Stomach (tissue), 9 donors: ENCODE results near the gene GC. TPM values are rescaled to one million over a fixed set of nuclear protein-coding genes. Genes with fewer than 3 reads are reported as not detected.

Experiments used
- DNase-seq, 2 donors: peaks; one replicate each; pipeline versions ENCODE4 v3.0.0 to v3.0.0-alpha.2; 2013 to 2019
- H3K27ac ChIP-seq, 5 donors: fragments of 200-600 bp in 4 of 5; sonication (generic) in 4 of 5; one replicate each; pipeline ENCODE4 v1.5.1; 2013 to 2019; ENCODE audit warnings: mild to moderate bottlenecking in 1 of 5, moderate library complexity in 1 of 5
- H3K27me3 ChIP-seq, 3 donors: fragments of 200-600 bp; sonication (generic); one replicate each; pipeline ENCODE4 v1.5.1; 2017 to 2019; ENCODE audit warnings: mixed run types in 1 of 3
- H3K36me3 ChIP-seq, 4 donors: fragments of 200-600 bp; sonication (generic); 1 replicate in 3 of 4; 2 replicates in 1 of 4; pipeline ENCODE4 v1.5.1; 2016 to 2019
- H3K4me1 ChIP-seq, 4 donors: fragments of 200-600 bp; sonication (generic); one replicate each; pipeline ENCODE4 v1.5.1; 2016 to 2019
- H3K4me3 ChIP-seq, 4 donors: fragments of 200-600 bp; sonication (generic) in 3 of 4; one replicate each; pipeline ENCODE4 v1.5.1; 2016 to 2019; ENCODE audit warnings: mild to moderate bottlenecking in 1 of 4
- H3K9me3 ChIP-seq, 4 donors: fragments of 200-600 bp; sonication (generic); one replicate each; pipeline ENCODE4 v1.5.1; 2016 to 2019
- CTCF ChIP-seq, 7 experiments: fragments of 450-650 bp in 4 of 7; fragments of 200-600 bp in 3 of 7; sonication (generic) in 3 of 7; IDR thresholded peaks; one replicate each; pipeline ENCODE4 v1.5.1; 2016 to 2019; ENCODE audit warnings: antibody characterized with exemption in 7 of 7, control low read depth in 2 of 7, mild to moderate bottlenecking in 1 of 7
- EP300 ChIP-seq: sonication (generic); formaldehyde crosslinking; IDR thresholded peaks from one replicate; pipeline ENCODE4 v1.6.1; 2017; ENCODE audit warnings: antibody characterized with exemption
- POLR2A ChIP-seq, 4 donors: fragments of 450-650 bp; IDR thresholded peaks; one replicate each; pipeline ENCODE4 v1.6.1; 2016; ENCODE audit warnings: antibody characterized with exemption in 4 of 4, control low read depth in 2 of 4, mild to moderate bottlenecking in 1 of 4, moderate library complexity in 1 of 4
- POLR2AphosphoS5 ChIP-seq, 3 donors: sonication (generic); formaldehyde crosslinking; IDR thresholded peaks; one replicate each; pipeline ENCODE4 v1.6.1; 2016; ENCODE audit warnings: antibody characterized with exemption in 3 of 3
- WGBS, 5 donors: extraction: QIAGEN DNeasy Blood & Tissue Kit in 3 of 5; methylation state at CpG; one replicate each; pipeline versions ENCODE4 v1.1.5 to v1.1.7; 2013 to 2018; 5-methylcytosine and 5-hydroxymethylcytosine counted together
- intact Hi-C: fragments of 100-400 bp; cut with DNase I; formaldehyde crosslinking; loops from one replicate; pipeline ENCODE4 v1.15.1; 2023; ENCODE audit warnings: low total_unique reads
- polyA plus RNA-seq, 3 donors: library from polyadenylated mRNA; stranded (reverse); fragments of 200-250 nt; gene quantifications; one replicate each; pipeline ENCODE4 v1.2.3, GENCODE V29; 2013
- total RNA-seq, 5 donors: library from RNA; depleted of rRNA; stranded (reverse); fragments of >200 nt; gene quantifications; one replicate each; pipeline versions ENCODE4 v1.1.0 to v1.2.3, GENCODE V29; 2014 to 2016
- donor health status: healthy with polysubstance abuse.
- donor health status: Bipolar disorder and iron deficiency.
- donor health status: healthy.

Gene GC
- total and polyA plus RNA-seq, 8 donors = 2.8 to 14.5 (median 8.2) TPM; not detected in 3

DNA sequence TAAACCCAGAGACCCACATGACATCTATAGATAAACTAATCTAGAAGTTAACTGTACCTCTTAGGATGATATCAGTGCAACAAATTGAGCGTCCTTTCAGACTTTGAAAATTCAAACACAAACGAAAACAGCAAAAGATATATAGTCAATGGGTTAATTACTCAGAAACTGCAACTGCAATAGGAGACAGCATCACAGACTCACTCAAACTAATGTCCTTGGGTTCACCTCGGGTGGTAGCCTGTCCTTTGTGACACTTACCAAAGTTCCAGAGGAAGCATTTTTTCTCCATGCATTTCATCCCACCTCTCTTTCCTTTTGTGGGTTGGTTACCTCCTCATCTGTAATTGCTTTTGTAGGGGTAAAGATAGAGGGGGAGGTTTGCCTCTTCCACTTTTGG is 9.7 kb downstream of the GC start:
- Histone ChIP-seq H3K4me1 (peaks cover 0 to 3% (median 0%) of the 10 kb centered on the region in 4 donors), H3K27me3 (no peaks in the 10 kb centered on the region), H3K4me3 (no peak overlapping the region), H3K27ac (no peak overlapping the region), H3K36me3 (no peaks in the 10 kb centered on the region), H3K9me3 (no peaks in the 10 kb centered on the region)
- 35 to 48% (median 37%) methylated on average over 3 of the region's 3 CpGs for WGBS, 5 donors
- DNase-seq = no peak
- intact Hi-C loops = no loop called here
- TF ChIP-seq EP300 (no peak), CTCF (IDR thresholded peaks at IDR 0.05) (no peak), POLR2AphosphoS5 (IDR thresholded peaks at IDR 0.05) (no peak), POLR2A (IDR thresholded peaks at IDR 0.05) (no peak)

DNA sequence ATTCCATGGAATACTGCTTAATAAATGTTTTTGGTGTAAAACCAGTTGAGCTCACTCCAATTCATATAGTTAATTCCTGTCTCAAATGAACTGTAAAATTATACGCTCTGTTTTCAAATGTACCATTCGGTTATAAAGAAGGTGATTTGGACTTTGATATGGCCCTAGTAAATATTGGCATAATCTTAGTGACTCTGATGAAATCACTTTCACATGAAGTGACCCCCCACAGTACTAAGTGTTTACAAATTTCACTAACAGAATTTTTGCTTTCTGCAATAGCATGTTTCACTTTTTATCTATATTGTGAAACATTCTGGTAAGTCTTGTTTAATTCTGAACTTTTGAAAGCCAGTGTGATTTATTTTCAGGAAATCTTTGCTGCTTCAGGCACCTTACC is 10.9 kb downstream of the GC start:
- DNase-seq = no peak
- no peak overlapping the region for H3K4me3 ChIP-seq
- intact Hi-C loops = no loop called here
- no peak overlapping the region for H3K27ac ChIP-seq
- no peaks in the 10 kb centered on the region for H3K9me3 ChIP-seq
- 31 to 71% (median 40%) methylated on average over 2 of the region's 2 CpGs for WGBS, 5 donors
- TF ChIP-seq POLR2A (IDR thresholded peaks at IDR 0.05) = no peak
- peaks cover 0 to 3% (median 0%) of the 10 kb centered on the region in 4 donors for H3K4me1 ChIP-seq
- no peaks in the 10 kb centered on the region for H3K27me3 ChIP-seq
- no peaks in the 10 kb centered on the region for H3K36me3 ChIP-seq

- peaks cover 0 to 3% (median 0%) of the 10 kb centered on the region in 4 donors for H3K4me1 ChIP-seq
- no peak overlapping the region for H3K27ac ChIP-seq
- no peaks in the 10 kb centered on the region for H3K36me3 ChIP-seq
- peak in 1 of 2 donors; percentile 27 for DNase-seq
- intact Hi-C loops = no loop called here
- no peaks in the 10 kb centered on the region for H3K9me3 ChIP-seq
- H3K4me3 ChIP-seq = no peak overlapping the region
- H3K27me3 ChIP-seq = no peaks in the 10 kb centered on the region
- TF ChIP-seq POLR2A (IDR thresholded peaks at IDR 0.05) = no peak
- TF ChIP-seq CTCF (IDR thresholded peaks at IDR 0.05) = peak in 2 of 7 experiments; percentile 18 to 29
These were observed 11.3 kb downstream of the GC start for GRCh38 chr4:71772592-71772991.

DNA sequence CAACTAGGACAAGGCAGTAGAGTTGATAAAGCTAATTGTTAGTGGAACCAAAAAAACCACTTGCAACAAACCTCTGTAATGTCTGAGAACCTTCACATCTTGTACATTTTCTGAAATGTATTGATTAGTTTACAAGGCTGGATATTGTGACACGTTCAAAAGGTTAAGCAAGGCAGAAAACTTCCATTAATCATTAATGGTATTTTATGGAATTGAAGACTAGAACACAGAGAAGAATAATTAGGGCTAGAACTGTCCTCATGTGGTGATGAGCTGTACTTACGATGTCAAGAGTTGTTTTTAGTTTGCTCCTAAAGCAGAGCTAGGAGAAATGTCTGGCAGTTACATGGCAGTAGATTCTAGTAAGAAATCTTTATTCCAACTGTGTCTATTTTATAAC is 12.3 kb downstream of the GC start:
- Histone ChIP-seq H3K4me1 (peaks cover 0 to 3% (median 0%) of the 10 kb centered on the region in 4 donors), H3K9me3 (no peaks in the 10 kb centered on the region), H3K4me3 (no peak overlapping the region), H3K27ac (no peak overlapping the region), H3K27me3 (no peaks in the 10 kb centered on the region), H3K36me3 (no peaks in the 10 kb centered on the region)
- intact Hi-C loops = no loop called here
- TF ChIP-seq POLR2AphosphoS5 (IDR thresholded peaks at IDR 0.05) (no peak), EP300 (no peak), POLR2A (IDR thresholded peaks at IDR 0.05) (no peak), CTCF (IDR thresholded peaks at IDR 0.05) (no peak)
- 41 to 64% (median 60%) methylated on average over 2 of the region's 2 CpGs for WGBS, 5 donors
- no peak for DNase-seq

- Histone ChIP-seq H3K4me3 (no peak overlapping the region), H3K27ac (no peak overlapping the region), H3K36me3 (no peaks in the 10 kb centered on the region), H3K27me3 (no peaks in the 10 kb centered on the region), H3K9me3 (no peaks in the 10 kb centered on the region), H3K4me1 (peaks cover 0 to 3% (median 0%) of the 10 kb centered on the region in 4 donors)
- no peak for DNase-seq
- TF ChIP-seq POLR2A (IDR thresholded peaks at IDR 0.05) = no peak
- no peak for TF ChIP-seq EP300
- TF ChIP-seq CTCF (IDR thresholded peaks at IDR 0.05) = no peak
- TF ChIP-seq POLR2AphosphoS5 (IDR thresholded peaks at IDR 0.05) = no peak
- WGBS, 5 donors = 77 to 93% (median 85%) methylated on average over 3 of the region's 3 CpGs
- intact Hi-C loops = no loop called here
These were observed 14.4 kb downstream of the GC start for GRCh38 chr4:71769434-71769833.
